COLO829 (cell line): Measurements from ENCODE around the gene NTSR1.

Experiments
- DNase-seq: peaks from one replicate; pipeline ENCODE4 v3.0.0; 2012; ENCODE audit warnings: low spot score

NTSR1 gene

DNA sequence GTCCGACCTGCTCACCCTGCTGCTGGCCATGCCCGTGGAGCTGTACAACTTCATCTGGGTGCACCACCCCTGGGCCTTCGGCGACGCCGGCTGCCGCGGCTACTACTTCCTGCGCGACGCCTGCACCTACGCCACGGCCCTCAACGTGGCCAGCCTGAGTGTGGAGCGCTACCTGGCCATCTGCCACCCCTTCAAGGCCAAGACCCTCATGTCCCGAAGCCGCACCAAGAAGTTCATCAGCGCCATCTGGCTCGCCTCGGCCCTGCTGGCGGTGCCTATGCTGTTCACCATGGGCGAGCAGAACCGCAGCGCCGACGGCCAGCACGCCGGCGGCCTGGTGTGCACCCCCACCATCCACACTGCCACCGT, 885 bp downstream of the NTSR1 start:
- no peak for DNase-seq

DNA sequence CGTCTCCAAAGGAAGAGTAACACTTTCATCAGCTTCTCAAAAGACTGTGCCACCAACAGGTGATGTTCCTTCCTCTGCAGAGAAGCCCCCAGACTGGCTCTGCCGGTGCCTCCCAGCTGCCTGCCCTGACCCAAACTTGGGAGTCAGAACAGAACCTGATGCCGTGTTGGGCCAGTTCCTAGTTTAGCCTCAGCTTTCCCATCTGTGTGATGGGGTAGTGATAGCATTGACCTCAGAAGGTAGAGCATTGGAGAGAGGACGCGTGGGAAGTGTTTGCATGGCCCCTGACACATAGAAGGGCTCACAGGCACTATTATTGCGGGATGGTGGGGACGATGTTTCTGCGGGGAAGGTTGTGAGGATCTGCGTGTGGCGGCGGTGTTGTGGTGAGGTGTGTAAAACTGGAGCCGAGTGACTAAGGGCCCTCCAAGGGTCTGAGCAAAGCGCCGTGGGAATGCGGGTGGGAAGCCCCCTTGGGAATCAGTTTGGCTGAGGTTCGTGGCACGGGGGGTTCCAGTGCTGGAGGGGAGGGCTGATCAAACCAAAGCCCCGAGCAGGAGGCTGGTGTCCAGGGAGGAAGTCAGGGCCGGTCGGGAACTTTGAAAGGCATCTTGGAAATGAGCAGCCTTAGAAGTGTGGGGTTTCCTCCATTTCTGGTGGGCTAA, 1.7 kb downstream of the NTSR1 start:
- no peak for DNase-seq

DNA sequence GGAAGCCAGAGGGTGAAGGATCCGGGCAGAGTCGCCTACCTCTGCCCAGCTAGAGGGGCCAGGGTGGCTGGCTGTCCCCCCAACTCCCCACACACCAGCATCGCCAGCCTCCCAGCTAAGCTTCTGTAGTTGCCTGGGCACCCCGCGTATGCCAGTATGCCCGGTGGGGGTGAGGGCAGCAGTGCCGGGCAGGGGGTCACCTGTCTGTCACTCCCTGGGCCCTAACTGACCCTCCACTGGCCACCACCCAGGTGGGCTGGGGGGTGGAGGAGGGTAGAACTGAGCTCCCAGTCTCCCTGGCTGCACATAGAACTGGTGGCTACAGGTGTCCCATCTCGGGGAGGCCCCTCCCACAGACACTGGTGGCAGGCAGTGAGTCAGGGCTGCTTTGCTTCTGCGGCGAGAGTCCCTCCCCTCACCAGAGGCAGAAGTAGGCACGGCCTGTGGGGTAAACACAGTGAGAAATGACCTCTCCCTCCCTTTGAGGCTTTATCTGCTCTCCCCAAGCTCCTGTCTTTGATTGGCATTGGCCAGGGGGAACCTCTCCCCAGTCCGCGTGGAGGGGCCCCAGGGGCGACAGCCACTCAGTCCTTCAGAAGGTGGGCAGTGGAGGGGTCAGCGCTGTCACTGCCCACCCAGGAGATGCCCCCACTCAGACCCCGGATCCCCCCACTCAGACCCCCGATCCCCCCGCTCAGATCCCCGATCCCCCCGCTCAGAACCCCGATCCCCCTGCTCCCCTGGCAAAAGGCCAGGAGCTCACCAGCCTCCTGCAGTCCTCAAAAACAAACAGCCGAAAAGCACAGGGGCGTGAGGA, 2.5 kb downstream of the NTSR1 start:
- DNase-seq = no peak

DNA sequence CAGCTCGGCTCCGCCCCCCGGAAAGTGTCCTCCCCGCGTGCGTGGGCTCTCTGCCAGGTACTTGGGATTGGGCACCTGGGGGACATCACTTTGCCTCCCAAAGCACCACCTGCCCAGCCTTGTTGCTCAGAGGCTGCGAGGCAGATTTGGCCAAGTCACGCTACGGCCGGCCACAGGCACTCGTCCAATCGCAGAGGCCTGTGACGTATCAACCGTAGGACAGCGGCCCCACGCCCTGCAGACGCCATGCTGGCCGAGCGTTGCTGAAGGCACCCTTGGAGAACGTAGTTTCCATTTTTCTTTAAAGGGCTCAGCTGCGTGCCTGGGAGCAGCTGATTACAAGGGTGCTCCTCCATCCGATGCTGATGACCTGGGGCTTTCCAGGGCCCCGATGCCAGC, 3.1 kb downstream of the NTSR1 start:
- no peak for DNase-seq

DNA sequence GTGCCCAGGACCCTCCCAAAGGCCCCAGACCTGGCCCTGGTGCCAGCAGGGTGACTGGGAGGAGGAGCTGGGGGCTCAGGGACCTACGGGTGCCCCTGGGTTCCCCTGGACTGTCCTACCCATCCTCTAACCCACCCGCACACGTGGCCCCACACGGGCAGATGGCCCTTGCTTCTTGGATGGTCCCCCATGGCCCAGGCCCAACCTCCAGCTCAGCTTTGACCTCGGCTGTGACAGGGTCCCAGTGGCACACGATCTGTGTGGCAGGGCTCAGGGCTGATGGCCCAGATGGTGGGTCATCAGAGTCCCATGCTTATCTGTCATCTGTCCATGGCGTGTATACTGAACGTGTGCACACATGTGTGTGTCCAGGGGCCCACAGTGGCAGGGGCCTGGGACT, 4.0 kb downstream of the NTSR1 start:
- no peak for DNase-seq

DNA sequence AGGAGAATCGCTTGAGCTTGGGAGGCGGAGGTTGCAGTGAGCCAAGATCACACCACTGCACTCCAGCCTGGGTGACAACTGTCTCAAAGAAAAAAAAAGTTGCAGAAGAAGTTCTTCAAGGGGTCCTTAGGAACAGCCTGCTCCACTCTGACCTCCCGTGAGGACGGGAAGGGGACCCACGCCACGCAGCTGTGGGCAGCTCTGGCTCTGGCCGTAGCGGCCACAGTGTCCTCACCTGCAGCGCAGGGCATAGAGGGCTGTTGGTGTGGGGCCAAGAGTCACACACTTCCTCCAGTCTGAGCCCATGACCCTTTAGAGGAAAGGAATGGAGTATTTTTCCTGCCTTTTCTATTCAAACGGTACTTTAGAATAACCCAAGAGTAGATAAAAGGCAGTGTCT, 5.4 kb downstream of the NTSR1 start:
- DNase-seq = no peak

DNA sequence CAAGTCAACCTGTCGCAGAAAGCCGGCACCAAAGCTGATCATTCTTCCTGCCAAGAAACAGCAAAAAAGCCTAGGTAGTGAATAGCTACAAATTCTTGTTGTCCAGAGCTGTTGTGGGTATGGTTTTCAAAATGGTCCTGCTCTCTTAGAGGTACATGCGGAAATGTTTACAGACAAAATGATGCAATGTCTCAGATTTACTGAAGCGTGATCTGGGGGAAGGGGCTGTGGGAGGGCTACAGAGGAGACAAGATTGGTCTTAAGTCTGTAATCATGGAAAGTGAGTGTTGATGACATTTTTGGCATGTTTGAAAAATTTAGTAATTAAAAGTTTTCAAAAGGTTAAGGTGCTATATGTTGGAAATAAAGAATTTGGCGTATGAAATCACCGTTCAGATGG, 6.2 kb downstream of the NTSR1 start:
- DNase-seq = no peak

DNA sequence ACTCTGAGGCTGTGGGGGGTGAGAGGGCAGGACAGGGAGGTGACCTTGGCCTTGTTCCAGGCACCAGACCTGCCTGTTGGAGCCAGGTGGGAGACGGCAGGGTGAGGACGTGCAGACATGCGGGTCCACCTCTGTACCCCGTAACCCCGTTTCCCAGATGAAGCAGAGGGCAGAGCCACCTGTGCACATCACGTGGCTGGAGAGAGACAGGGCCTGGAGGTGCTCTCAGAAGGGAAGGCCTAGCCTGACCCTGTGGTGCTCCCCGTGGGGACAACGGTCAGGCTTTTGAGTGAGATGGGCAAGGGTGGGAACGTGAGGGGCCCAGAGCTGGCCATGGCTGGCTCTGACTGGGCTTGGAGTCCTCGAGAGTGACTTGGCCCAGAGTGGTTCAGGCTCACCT, 6.6 kb downstream of the NTSR1 start:
- no peak for DNase-seq

DNA sequence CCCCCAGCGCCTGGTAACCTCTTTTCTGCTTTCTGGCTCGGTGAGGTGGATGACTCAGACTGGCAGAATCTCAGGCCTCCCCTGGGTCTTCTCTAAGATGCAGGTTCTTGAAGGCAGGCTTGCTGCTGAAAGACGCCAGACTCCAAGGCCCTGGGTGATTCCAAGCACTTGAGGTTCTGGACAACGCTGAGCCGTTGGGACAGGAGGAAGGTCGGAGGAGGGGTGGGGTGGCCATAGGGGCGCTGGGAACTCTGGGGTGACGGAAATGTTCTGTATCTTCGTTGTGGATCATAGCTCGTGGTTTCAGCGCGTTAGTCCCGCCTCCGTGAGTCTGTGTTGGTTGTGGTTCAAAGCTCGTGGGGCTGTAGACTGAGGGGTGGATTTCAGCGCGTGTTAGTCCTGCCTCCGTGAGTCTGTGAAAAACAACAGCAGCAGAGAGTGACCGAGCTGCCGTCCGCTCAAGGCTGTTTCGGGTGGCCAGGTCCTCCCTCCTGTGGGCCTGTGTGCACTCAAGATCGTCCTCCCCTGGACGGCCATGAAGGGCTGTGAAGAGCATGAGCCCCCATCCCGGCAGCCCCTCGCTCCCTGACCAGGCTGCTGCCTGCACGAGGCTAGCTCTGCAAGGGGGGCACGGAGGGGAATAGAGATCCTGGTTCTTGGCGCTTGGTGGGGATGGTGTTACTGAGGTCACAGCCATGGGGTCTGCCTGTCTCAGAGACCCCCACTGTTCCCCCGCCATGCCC, 7.7 kb downstream of the NTSR1 start:
- DNase-seq = no peak

DNA sequence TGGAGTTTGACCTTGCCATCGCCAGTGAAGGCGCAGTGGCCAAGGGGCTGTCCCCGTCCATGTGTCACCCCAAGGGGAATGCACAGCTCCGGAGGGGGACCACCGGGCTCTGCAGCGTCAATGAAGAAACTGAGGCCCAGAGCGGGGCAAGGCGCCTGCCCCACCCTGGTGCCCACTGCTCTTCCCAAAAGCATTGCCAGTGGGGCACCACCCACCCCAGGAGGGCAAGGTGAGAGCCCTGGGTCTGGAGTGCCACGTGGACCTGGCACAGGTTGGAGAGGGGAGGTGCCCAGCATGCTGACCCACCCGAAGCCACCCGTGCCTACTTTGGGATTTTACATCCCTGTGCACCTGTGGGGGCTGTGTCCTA, 8.3 kb downstream of the NTSR1 start:
- DNase-seq = no peak

DNA sequence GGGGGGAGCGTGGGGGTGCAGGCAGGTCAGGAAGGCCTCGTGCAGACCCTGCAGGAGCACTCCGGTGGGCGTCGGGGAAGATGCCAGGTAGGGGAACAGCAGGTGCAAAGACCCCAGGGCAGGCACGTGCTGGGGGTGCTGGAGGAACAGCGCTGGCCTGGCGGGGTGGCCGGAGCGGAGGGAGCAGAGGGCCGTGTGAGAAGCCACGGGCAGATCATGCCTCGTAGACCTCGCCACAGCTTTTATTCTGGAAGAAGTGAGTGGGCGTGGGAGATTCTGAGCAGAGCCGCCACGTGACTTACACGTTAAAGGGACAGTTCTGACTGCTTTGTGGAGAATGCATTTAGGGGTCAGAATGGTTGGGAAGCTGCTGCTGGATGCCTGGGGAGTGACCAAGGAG, 9.3 kb downstream of the NTSR1 start:
- DNase-seq = peak; percentile 65

DNA sequence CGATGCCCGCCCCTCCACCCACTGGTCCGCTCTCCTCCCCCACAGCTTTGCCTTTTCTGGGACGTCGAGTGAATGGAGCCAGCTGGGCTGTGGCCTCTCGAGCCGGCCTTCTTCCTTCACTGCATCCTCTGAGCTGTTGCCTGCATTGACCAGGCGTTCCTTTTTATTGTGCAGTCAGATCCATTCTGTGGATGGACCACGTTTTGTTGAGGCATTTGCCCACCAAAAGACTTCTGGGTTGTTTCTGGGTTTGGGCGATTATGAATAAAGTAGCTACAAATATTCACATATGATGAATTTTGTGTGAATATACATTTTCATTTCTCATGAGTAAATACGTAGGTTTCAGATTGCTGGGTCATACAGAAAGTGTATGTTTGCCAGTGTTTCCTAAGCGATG, 9.9 kb downstream of the NTSR1 start:
- DNase-seq = no peak

DNA sequence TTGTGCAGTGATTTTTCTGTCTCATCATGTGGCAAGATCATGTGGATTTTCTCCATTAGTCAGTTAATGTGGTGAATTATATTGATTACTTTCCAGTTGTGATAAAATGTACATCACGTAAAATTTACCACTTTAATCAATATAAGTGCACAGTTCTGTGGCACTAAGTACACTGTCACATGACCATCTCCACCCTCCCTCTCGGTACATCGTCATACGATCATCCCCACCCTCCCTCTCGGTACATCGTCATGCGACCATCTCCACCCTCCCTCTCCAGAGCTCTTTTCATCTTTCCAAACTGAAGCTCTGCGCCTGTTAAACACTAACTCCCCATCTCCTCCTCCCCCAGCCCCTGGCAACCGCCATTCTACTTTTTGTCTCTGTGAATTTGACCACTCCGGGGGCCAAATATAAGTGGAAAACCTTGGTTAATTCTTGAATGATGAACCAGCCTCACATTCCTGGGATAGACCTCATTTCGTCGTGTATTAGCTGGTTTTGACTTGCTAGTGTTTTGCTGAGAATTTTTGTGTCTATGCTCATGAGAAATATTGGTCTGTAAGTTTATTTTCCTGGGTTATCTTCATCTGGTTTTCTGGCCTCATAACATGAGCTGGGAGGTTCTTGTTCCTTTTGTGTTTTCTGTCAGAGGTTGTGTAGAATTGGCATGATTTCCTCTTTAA, 10.8 kb downstream of the NTSR1 start:
- no peak for DNase-seq

DNA sequence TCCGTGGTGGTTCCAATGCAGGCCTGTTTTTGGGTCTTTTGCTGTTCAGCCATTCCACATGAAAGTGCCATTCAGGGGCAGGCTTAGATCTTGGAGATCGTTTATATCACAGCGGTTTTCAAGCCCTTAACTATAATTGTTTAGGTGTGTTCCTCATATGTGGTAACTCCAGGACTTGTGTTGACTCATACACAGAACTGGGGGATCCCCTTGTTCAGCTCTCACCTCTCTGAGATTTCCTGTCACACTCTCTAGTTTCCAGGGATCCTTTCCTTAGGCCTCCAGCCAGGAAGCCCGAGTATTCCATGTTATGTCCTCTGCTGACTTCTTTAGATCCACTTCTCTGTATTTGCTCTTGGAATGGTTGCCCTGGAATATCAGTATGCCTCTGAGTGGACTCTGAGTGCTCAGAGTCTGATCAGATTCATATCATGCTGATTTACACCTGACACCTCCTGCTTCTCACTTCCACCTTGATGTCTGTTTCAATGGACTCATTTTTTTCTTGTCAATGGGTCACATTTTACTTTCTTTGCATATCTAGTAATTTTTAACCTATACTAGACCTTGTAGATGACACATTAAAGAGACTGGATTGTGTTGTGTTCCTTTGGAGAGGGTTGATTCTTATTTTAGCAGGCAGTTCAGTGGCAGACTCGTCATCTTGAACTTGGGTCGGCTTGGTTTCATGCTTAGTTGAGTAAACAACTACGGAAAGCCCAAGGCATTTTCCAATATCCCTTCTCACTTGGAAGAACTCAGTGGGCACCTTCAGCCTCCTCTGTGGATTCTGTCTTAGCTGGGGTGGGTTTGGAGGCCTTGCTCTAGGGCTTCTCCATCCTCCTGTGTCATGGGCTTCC, 13.1 kb downstream of the NTSR1 start:
- DNase-seq = no peak

DNA sequence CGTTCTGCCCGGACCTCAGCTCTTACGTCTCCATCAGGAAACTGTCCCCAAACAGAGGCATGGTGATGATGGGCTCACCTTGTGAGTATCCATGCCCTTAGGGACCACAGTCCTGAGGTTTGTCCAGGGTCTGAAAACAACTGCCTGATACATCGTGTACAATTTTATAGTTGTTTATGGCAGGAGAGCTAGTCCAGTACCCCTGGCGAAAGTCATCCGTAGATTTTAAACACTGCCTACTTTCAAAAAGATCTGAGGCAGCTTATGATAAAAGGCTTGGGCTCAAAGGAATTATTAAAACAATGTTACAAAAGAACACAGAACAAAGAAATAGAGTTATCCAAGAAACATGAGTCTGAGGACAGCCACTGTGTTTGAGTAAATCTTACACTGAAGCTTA, 14.0 kb downstream of the NTSR1 start:
- DNase-seq = no peak

DNA sequence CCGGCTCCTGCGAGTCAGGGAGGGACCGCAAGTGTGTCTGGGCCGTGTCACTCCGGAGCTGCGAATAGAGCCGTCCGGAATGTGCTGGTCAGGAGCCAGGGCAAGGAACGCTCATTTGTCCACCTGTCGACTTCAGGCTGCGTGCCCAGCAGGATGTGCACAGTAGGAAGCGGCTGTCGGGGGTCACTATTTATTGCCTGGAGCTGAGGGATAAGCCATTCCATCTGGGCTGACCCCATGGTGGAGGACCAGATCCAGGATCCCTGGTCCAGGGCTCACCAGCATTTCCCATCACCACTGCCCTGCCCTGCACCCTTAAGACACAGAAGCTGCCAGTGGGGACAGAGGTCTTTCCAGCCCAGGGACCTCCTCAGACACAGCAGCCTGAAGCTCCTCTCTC, 14.7 kb downstream of the NTSR1 start:
- no peak for DNase-seq

DNA sequence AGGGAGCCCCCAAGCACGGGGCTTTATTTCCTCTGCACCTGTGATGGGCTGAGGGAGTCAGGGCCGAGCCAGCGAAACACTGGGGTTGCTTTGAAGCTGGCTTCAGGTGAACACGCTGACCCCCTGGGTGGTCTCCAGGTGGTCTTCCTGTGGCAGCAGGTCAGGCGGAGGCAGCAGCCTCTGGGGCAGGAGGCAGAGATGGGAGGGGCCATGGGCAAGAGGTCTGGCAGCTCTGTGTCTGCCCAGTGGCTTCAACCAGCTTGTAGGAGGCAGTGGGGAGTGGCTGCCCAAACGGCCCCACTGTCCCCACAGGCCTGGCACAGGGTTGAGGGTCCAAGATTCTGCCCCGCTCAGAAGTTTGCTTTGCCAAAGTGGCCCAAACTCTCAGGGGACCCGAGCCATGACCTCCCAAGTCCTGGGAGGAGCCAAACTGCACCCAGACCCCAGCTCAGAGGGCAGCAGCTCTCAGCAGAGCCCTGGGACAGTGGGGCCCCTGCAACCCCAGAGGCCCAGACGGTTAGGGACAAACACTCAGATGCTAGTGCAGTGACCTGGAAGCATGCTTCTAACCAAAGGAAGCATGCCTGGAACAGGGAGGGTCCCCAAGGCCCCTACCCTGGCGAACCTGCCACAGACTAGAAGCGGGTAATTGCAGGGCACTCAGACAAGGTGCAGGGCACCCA, 15.3 kb downstream of the NTSR1 start:
- no peak for DNase-seq

DNA sequence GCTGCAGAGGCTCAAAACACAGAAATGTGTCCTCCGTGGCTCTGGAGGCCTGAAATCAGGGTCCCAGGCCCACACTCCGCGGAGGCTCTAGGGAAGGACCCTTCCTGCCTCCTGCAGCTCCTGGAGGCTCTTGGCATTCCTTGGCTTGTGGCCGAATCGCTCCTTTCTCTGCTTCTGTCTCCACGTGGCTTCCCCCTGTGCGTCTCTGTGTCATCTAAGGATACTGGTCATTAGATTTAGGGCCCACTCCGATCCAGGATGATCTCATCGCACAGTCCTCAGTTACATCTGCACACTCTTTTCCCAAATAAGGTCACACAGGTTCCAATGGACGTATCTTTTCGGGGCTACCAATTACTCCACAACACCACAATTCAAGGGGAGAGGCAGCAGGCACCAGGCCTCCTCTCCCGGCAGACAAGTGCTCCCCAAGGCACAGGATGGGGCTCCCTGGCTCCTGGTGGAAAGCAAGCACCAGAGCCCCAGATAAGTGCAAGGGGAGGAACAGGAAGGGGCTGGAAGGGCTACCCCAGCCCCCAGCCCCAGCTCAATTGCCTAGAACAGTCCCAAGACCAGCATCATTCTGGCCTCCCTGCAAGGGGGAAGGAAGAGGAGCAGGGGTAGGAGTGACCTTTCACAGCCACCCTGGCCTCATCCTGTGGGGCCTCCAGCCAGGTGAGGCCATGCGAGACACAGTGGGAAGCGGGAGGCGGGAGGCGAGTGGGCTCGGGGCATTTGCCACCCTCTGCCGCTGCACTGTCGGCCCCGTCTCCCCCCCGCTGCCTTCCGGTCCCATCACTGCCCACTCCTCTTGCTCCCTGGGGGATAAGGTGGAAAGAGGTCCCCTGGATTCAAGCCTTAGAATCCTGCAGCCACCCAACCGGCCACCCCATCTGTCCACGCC, 16.3 kb downstream of the NTSR1 start:
- no peak for DNase-seq

DNA sequence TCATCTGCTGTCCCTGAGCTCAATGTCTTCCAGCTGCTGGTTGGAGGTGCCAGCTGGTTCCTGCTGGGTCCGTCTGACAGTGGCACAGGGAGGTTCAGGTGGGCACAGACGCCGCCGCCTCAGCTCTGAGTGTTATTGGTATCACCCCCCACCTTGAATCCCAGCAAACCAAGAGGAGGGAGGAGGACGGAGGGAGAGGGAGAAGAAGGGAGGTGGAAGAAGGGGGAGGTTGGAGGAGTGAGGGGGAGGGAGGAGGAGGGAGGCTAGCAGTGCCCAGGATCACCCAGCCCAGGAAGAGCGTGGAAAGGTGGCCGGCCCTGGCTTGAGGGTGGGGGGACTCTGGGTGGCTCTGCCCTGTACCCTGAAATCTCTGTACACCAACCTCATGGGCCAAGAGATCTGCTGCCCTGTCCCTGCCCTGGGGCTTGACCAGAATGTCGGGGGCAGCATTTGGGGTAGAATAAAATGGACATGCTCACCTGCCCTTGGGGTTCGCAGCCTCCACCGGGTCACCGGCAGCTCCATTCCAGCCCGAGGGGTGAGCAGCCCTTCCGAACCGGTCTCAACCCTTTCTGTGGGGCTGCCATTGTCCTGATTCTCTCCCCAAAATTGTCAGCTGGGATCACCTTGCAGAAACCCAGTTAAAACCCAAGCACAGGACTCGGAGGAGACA, 17.1 kb downstream of the NTSR1 start:
- no peak for DNase-seq

DNA sequence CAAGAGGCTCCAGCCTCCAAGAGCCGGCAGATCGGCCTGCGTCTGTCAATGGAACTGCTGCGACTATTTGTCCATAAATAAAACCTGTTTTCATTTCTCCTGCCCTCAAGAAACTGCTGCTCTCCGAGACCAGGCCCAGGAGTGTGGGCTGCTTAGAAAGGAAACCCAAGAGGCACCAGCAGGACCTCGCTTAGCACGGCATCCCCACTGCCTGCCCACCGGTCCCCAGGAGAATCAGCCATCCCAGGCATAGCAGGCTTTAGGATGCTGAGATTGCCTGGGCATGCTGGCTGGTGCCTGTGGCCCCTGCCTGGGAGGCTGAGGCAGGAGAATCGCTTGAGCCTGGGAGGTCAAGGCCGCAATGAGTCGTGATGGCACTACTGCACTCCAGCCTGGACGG, 17.6 kb downstream of the NTSR1 start:
- DNase-seq = no peak
